ENCODE measurements around the gene CDK3.

Gene CDK3

GRCh38 chr17:76013377-76013932, 12.8 kb downstream of the CDK3 start:
- Histone ChIP-seq H3K36me3 (ENCODE audit: control insufficient read depth in 5 of 5, insufficient read depth in 5 of 5, low read length in 5 of 5) (no peaks in the 10 kb centered on the region), H3K27ac (ENCODE audit: low read depth, low read length) (no peak overlapping the region), H3K4me1 (ENCODE audit: control insufficient read depth in 5 of 5, insufficient read depth in 5 of 5, low read length in 5 of 5) (peaks cover 0 to 10% (median 0%) of the 10 kb centered on the region in 5 donors), H3K27me3 (ENCODE audit: control insufficient read depth in 5 of 5, insufficient read depth in 4 of 5, low read length in 5 of 5) (peaks cover 5 to 7% (median 6%) of the 10 kb centered on the region in 5 donors), H3K9ac (ENCODE audit: low read length in 5 of 5) (peak overlapping the region in 1 of 5 donors; percentile 4), H3K4me3 (ENCODE audit: low read depth in 1 of 5, low read length in 5 of 5) (no peak overlapping the region), H3K9me3 (ENCODE audit: control insufficient read depth in 5 of 5, low read length in 5 of 5) (no peaks in the 10 kb centered on the region)

- no peak overlapping the region for H3K27ac ChIP-seq (ENCODE audit: low read depth, low read length)
- no peaks in the 10 kb centered on the region for H3K9me3 ChIP-seq (ENCODE audit: control insufficient read depth in 5 of 5, low read length in 5 of 5)
- peaks cover 5 to 7% (median 6%) of the 10 kb centered on the region in 5 donors for H3K27me3 ChIP-seq (ENCODE audit: control insufficient read depth in 5 of 5, insufficient read depth in 4 of 5, low read length in 5 of 5)
- H3K4me1 ChIP-seq (ENCODE audit: control insufficient read depth in 5 of 5, insufficient read depth in 5 of 5, low read length in 5 of 5), result peaks cover 0 to 10% (median 0%) of the 10 kb centered on the region in 5 donors
- no peaks in the 10 kb centered on the region for H3K36me3 ChIP-seq (ENCODE audit: control insufficient read depth in 5 of 5, insufficient read depth in 5 of 5, low read length in 5 of 5)
- H3K9ac ChIP-seq (ENCODE audit: low read length in 5 of 5), result peak overlapping the region in 1 of 5 donors; percentile 4
- H3K4me3 ChIP-seq (ENCODE audit: low read depth in 1 of 5, low read length in 5 of 5), result no peak overlapping the region
Observed at GRCh38 chr17:76014100-76014924, 13.7 kb downstream of the CDK3 start.

DNA sequence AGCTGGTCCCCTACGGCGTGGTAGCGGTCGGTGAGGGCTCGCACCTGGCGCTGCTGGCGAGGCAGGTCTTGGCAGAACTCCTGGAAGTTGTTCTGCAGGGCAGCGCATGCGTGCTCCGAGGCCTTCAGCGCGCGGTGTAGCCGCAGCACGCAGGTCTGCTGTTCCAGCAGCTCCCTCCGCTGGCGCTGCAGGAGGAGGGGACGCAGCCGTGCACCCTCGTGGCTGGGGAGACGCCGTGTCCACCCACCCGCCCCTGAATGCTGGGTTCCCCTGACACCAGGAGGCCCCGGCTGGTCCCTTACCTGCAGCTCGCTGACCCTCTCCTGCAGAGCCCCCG, 14.2 kb downstream of the CDK3 start:
- Histone ChIP-seq H3K27me3 (ENCODE audit: control insufficient read depth in 5 of 5, insufficient read depth in 4 of 5, low read length in 5 of 5) (peaks cover 5 to 7% (median 6%) of the 10 kb centered on the region in 5 donors), H3K27ac (ENCODE audit: low read depth, low read length) (no peak overlapping the region), H3K4me3 (ENCODE audit: low read depth in 1 of 5, low read length in 5 of 5) (no peak overlapping the region)

DNA sequence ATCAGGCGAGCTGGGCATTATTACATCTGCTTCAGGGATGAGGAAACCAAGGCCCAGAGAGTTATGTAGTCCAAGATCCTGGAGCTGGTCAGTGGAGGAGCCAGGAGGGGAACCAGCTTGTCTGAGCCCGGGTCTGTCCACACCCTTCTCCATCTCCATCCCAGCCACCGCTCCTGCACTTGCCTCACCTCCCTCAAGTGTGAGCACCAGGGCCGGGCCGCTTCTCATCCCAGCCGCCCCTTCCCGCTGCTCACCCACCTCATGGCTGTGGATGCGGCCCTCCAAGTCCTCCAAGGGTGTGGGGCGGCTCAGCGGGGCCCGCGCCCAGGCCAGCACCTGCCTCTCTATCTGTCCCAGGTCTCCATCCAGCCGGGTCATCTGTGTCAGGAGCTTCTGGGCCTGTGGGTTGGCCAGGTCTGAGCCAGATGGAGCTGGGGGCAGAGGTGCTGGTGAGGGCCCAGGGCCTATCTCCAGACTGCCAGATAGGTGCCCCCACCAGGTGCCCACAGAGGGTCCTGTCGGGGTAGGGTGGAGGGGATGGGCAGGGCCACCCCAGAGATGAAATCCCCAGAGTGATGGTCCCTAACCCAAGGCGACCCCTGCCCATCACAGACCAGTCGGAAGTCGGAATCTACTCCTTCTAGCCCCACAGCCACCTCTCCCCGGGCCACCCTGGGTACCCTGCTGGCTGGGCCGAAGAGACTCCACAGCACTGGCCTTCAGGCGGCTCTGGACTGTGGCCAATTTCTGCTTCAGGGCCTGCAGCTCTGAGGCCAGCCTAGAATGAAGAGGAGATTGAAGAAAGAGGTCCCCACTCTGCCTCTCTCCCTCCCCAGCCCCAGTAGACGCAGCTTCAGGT, 17.1 kb downstream of the CDK3 start:
- no peaks in the 10 kb centered on the region for H3K9me3 ChIP-seq (ENCODE audit: control insufficient read depth in 5 of 5, low read length in 5 of 5)
- no peaks in the 10 kb centered on the region for H3K36me3 ChIP-seq (ENCODE audit: control insufficient read depth in 5 of 5, insufficient read depth in 5 of 5, low read length in 5 of 5)
- no peak overlapping the region for H3K9ac ChIP-seq (ENCODE audit: low read length in 5 of 5)
- H3K4me1 ChIP-seq (ENCODE audit: control insufficient read depth in 5 of 5, insufficient read depth in 5 of 5, low read length in 5 of 5), result peaks cover 0 to 10% (median 0%) of the 10 kb centered on the region in 5 donors
- no peak overlapping the region for H3K27ac ChIP-seq (ENCODE audit: low read depth, low read length)
- H3K27me3 ChIP-seq (ENCODE audit: control insufficient read depth in 5 of 5, insufficient read depth in 4 of 5, low read length in 5 of 5), result peaks cover 5 to 9% (median 6%) of the 10 kb centered on the region in 5 donors
- no peak overlapping the region for H3K4me3 ChIP-seq (ENCODE audit: low read depth in 1 of 5, low read length in 5 of 5)

More for the DNA sequence above, 14.2 kb downstream of the CDK3 start:
- Histone ChIP-seq H3K4me1 (ENCODE audit: control insufficient read depth in 5 of 5, insufficient read depth in 5 of 5, low read length in 5 of 5) (peaks cover 0 to 10% (median 0%) of the 10 kb centered on the region in 5 donors), H3K9me3 (ENCODE audit: control insufficient read depth in 5 of 5, low read length in 5 of 5) (no peaks in the 10 kb centered on the region), H3K9ac (ENCODE audit: low read length in 5 of 5) (no peak overlapping the region), H3K36me3 (ENCODE audit: control insufficient read depth in 5 of 5, insufficient read depth in 5 of 5, low read length in 5 of 5) (no peaks in the 10 kb centered on the region)

DNA sequence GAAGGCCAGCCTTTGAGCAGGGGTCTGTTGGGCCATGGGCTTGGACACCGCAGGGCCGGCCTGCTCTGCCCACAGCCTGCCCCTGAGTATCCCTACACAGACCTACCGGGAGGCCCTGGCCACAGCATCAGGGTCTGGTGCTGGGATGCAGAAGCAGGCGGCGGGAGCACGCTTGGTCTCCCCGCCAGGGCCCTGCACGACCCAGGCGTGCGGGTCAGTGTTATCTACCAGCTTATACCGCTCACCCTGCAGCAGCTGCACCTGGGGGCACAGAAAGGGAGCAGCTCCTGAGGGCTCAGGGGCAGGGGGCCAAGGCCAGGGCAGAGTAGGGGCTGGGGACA, 17.7 kb downstream of the CDK3 start:
- H3K36me3 ChIP-seq (ENCODE audit: control insufficient read depth in 5 of 5, insufficient read depth in 5 of 5, low read length in 5 of 5), result no peaks in the 10 kb centered on the region
- peaks cover 0 to 10% (median 0%) of the 10 kb centered on the region in 5 donors for H3K4me1 ChIP-seq (ENCODE audit: control insufficient read depth in 5 of 5, insufficient read depth in 5 of 5, low read length in 5 of 5)
- no peaks in the 10 kb centered on the region for H3K9me3 ChIP-seq (ENCODE audit: control insufficient read depth in 5 of 5, low read length in 5 of 5)
- no peak overlapping the region for H3K27ac ChIP-seq (ENCODE audit: low read depth, low read length)
- no peak overlapping the region for H3K9ac ChIP-seq (ENCODE audit: low read length in 5 of 5)
- H3K4me3 ChIP-seq (ENCODE audit: low read depth in 1 of 5, low read length in 5 of 5), result no peak overlapping the region
- peaks cover 5 to 13% (median 10%) of the 10 kb centered on the region in 5 donors for H3K27me3 ChIP-seq (ENCODE audit: control insufficient read depth in 5 of 5, insufficient read depth in 4 of 5, low read length in 5 of 5)

DNA sequence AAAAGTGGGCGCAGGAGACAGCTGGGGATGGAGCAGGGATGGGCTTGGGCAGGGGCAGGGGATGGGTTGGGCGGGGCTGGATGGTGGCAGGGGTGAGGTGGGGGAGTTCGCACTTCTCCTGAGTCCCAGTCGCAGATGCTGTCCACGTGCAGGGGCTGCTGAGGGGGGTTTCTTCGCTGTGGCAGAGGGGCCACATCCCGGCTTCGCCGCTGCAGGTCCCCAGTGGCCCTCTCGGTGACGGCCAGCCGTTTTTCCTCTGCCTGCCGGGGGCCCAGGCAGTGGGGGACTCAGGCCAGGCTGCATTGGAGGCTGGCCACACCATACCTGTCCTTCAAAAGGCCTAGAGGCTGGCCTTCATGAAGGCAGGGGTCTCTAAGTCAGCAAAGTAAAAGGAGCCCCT, 18.1 kb downstream of the CDK3 start:
- H3K4me1 ChIP-seq (ENCODE audit: control insufficient read depth in 5 of 5, insufficient read depth in 5 of 5, low read length in 5 of 5), result peaks cover 0 to 9% (median 0%) of the 10 kb centered on the region in 5 donors
- no peak overlapping the region for H3K9ac ChIP-seq (ENCODE audit: low read length in 5 of 5)
- no peaks in the 10 kb centered on the region for H3K36me3 ChIP-seq (ENCODE audit: control insufficient read depth in 5 of 5, insufficient read depth in 5 of 5, low read length in 5 of 5)
- peaks cover 5 to 17% (median 10%) of the 10 kb centered on the region in 5 donors for H3K27me3 ChIP-seq (ENCODE audit: control insufficient read depth in 5 of 5, insufficient read depth in 4 of 5, low read length in 5 of 5)
- no peak overlapping the region for H3K4me3 ChIP-seq (ENCODE audit: low read depth in 1 of 5, low read length in 5 of 5)
- no peak overlapping the region for H3K27ac ChIP-seq (ENCODE audit: low read depth, low read length)
- no peaks in the 10 kb centered on the region for H3K9me3 ChIP-seq (ENCODE audit: control insufficient read depth in 5 of 5, low read length in 5 of 5)

DNA sequence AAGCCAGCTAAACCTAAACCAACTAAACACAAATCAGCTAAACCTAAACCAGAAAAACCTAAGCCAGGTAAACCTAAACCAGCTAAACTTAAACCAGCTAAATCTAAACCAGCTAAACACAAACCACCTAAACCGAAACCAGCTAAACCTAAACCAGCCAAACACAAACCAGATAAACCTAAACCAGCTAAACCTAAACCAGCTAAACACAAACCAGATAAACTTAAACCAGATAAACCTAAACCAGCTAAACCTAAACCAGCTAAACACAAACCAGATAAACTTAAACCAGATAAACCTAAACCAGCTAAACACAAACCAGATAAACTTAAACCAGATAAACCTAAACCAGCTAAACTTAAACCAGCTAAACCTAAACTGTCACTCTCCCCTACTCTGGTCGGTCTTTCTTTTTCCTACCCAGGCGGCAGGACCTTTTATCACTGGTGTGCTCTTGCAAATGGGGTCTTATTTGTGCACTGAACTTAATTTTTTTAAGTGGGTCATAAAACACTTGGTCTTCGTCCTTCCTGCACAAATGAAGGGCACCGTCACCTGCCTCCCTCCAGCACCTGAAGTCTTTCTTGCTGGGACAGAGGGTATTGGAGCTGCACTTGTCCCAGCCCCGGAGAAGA, 19.3 kb downstream of the CDK3 start:
- H3K9ac ChIP-seq (ENCODE audit: low read length in 5 of 5), result no peak overlapping the region
- peaks cover 0 to 13% (median 8%) of the 10 kb centered on the region in 5 donors for H3K27me3 ChIP-seq (ENCODE audit: control insufficient read depth in 5 of 5, insufficient read depth in 4 of 5, low read length in 5 of 5)
- H3K9me3 ChIP-seq (ENCODE audit: control insufficient read depth in 5 of 5, low read length in 5 of 5), result no peaks in the 10 kb centered on the region
- no peaks in the 10 kb centered on the region for H3K4me1 ChIP-seq (ENCODE audit: control insufficient read depth in 5 of 5, insufficient read depth in 5 of 5, low read length in 5 of 5)
- H3K36me3 ChIP-seq (ENCODE audit: control insufficient read depth in 5 of 5, insufficient read depth in 5 of 5, low read length in 5 of 5), result no peaks in the 10 kb centered on the region
- no peak overlapping the region for H3K27ac ChIP-seq (ENCODE audit: low read depth, low read length)
- no peak overlapping the region for H3K4me3 ChIP-seq (ENCODE audit: low read depth in 1 of 5, low read length in 5 of 5)

GRCh38 chr17:76022285-76022684, 21.6 kb downstream of the CDK3 start:
- Histone ChIP-seq H3K9me3 (ENCODE audit: control insufficient read depth in 5 of 5, low read length in 5 of 5) (no peaks in the 10 kb centered on the region), H3K36me3 (ENCODE audit: control insufficient read depth in 5 of 5, insufficient read depth in 5 of 5, low read length in 5 of 5) (no peaks in the 10 kb centered on the region), H3K9ac (ENCODE audit: low read length in 5 of 5) (no peak overlapping the region), H3K4me3 (ENCODE audit: low read depth in 1 of 5, low read length in 5 of 5) (no peak overlapping the region), H3K27me3 (ENCODE audit: control insufficient read depth in 5 of 5, insufficient read depth in 4 of 5, low read length in 5 of 5) (peaks cover 0 to 14% (median 5%) of the 10 kb centered on the region in 5 donors), H3K4me1 (ENCODE audit: control insufficient read depth in 5 of 5, insufficient read depth in 5 of 5, low read length in 5 of 5) (no peaks in the 10 kb centered on the region), H3K27ac (ENCODE audit: low read depth, low read length) (no peak overlapping the region)

GRCh38 chr17:76022973-76023899, 22.6 kb downstream of the CDK3 start:
- H3K27ac ChIP-seq (ENCODE audit: low read depth, low read length), result no peak overlapping the region

More at GRCh38 chr17:76022973-76023899, 22.6 kb downstream of the CDK3 start:
- no peak overlapping the region for H3K4me3 ChIP-seq (ENCODE audit: low read depth in 1 of 5, low read length in 5 of 5)
- no peaks in the 10 kb centered on the region for H3K9me3 ChIP-seq (ENCODE audit: control insufficient read depth in 5 of 5, low read length in 5 of 5)
- H3K4me1 ChIP-seq (ENCODE audit: control insufficient read depth in 5 of 5, insufficient read depth in 5 of 5, low read length in 5 of 5), result no peaks in the 10 kb centered on the region
- no peaks in the 10 kb centered on the region for H3K36me3 ChIP-seq (ENCODE audit: control insufficient read depth in 5 of 5, insufficient read depth in 5 of 5, low read length in 5 of 5)
- peaks cover 0 to 14% (median 5%) of the 10 kb centered on the region in 5 donors for H3K27me3 ChIP-seq (ENCODE audit: control insufficient read depth in 5 of 5, insufficient read depth in 4 of 5, low read length in 5 of 5)
- no peak overlapping the region for H3K9ac ChIP-seq (ENCODE audit: low read length in 5 of 5)

All from subcutaneous abdominal adipose tissue (tissue), 5 donors.